UCSD-AML1 (cell line): Measurements from ENCODE around the gene PKD1.
A peak's percentile ranks its signal among the peaks of the same experiment; 100 is the strongest.

Experiments
- DNase-seq: peaks from one replicate; lab custom pipeline; 2025; ENCODE audit not compliant: unreplicated experiment; lab: John Stamatoyannopoulos, UW

The PKD1 gene

DNA sequence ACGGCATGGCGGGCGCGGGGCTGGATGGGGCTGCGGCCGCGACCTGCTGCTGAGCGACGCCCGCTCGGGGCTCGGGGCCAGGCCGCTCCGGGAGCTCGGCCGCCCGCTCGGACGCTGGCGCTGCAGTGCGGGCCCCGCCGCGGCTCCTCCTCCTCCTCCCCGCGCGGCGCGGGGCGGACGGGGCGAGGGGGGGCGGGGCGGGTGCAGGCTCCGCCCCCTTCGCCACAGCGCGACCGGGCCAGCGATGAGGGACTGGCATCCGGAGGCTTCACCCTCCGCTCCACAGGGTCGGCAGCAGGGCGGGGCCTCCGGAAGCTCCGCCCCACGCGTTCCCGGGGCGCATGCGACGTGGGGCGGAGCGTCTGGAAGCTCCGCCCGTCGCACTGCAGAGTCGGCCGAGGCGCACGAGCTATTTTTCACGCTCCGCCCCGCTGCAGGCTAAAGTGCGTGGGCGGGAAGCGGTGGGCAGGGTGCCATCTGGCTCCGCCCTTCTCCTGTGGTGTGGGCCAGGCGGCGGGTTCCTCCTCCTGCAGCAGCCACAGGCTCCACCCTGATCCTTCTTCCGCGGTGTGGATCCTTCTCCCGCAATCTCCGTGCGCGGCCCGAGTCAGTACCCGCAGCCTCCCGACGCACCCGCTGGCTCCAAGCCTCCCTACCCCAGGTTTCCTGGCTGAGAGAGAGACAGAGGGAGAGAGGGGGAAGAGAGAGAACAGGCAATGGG is at the start of gene PKD1:
Gene PKD1 (minus strand): TSS at position 129 of the 721 bp plus-strand sequence. CDS start 209 bp downstream, outside the sequence.
- DNase-seq: peak; percentile 92

DNA sequence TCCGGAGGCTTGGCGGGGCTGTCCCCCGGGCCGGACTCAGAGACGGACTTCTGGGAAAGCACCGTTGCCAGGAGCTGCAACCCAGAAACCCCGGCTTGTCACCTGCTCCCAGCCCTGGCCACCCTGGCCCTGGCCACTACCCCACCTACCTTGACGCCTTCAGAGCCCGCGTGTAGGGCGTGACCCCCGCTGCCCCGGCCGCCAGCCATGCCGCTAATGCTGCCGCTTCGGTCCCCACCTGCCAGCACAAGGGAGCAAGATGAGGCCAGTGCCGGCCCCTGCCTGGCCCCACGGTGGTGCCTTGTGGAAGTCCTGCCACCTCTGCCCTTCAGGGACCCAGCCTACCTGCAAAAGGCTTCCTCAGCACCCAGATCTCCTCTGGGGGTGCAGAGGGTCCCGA is 49.3 kb upstream of the PKD1 start:
- no peak for DNase-seq

- DNase-seq: no peak
Measured at GRCh38 chr16:2184346-2184745, 48.6 kb upstream of the PKD1 start.

DNA sequence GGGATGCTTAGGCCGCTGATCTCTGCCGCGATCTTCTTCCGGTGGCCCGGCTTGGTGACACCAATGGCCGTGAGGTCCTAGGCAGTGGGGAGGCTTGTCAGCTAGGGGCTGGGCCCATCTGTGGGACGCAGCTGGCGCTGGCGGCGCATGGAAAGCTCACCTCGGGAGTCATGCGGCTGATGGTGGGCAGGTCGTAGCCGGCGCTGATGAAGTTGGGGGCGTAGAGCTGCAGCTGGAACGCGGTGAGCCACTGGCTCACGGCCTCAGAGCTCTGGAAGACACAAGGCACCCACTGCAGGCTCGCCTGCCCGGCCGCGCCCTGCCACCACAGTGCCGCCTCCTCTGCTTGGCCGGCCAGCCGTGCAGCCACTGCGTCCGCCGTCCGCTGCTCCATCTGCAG is 48.0 kb upstream of the PKD1 start:
- no peak for DNase-seq

- no peak for DNase-seq
Measured at GRCh38 chr16:2181952-2182351, 46.3 kb upstream of the PKD1 start.

GRCh38 chr16:2180962-2181923 is 45.5 kb upstream of the PKD1 start:
- no peak for DNase-seq

GRCh38 chr16:2180461-2180860 is 44.8 kb upstream of the PKD1 start:
- no peak for DNase-seq

- no peak for DNase-seq
Measured at GRCh38 chr16:2179576-2179975, 43.9 kb upstream of the PKD1 start.

DNA sequence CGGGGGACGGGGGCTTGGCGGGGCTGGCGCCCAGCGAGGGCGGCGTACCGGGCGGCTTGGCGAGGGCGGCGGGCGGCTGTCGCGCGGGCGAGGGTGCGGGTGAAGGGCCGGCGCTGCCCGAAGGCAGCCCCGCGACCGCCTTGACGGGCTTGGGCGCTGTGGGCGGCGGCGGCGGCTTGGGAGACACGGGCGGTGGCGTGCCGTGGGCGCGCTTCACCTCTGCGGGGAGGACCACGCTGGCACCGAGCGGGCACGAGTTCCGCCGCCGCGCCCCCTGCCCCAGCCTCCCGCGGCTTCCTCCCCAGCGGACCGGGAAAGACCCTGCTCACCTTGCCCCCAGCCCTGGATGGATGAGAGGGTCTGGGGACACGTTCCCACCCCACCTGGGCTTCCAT is 43.4 kb upstream of the PKD1 start:
- no peak for DNase-seq

- DNase-seq: no peak
Measured at GRCh38 chr16:2178321-2179106, 42.8 kb upstream of the PKD1 start.

GRCh38 chr16:2177561-2177960 is 41.9 kb upstream of the PKD1 start:
- no peak for DNase-seq

GRCh38 chr16:2177101-2177500 is 41.4 kb upstream of the PKD1 start:
- no peak for DNase-seq

DNA sequence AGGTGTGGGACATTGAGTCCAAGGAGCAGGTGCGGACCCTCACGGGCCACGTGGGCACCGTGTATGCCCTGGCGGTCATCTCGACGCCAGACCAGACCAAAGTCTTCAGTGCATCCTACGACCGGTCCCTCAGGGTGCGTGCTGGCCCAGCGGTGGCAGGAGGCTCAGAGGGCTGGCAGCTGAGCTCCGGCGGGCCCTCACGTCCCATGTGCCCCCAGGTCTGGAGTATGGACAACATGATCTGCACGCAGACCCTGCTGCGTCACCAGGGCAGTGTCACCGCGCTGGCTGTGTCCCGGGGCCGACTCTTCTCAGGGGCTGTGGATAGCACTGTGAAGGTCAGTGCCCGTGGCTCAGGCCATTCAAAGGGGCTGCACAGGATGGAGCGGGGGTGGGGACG is 40.3 kb upstream of the PKD1 start:
- no peak for DNase-seq

DNA sequence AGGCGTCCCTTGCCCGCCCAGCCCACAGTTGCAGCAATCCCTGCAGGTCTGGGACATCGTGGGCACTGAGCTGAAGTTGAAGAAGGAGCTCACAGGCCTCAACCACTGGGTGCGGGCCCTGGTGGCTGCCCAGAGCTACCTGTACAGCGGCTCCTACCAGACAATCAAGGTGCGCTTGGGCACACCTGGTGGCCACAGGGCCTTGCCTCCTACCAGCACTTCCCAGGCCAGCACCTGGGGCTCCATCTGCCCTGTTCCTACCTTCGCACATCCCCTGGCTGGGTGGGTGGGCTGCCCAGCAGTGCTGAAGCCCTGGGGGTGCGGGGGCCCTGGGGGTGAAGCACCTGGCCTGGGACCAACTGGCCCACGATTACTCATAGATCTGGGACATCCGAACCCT is 39.8 kb upstream of the PKD1 start:
- DNase-seq: no peak

- DNase-seq: no peak
Measured at GRCh38 chr16:2174396-2175131, 38.9 kb upstream of the PKD1 start.

GRCh38 chr16:2173916-2174315 is 38.2 kb upstream of the PKD1 start:
- DNase-seq: no peak

DNA sequence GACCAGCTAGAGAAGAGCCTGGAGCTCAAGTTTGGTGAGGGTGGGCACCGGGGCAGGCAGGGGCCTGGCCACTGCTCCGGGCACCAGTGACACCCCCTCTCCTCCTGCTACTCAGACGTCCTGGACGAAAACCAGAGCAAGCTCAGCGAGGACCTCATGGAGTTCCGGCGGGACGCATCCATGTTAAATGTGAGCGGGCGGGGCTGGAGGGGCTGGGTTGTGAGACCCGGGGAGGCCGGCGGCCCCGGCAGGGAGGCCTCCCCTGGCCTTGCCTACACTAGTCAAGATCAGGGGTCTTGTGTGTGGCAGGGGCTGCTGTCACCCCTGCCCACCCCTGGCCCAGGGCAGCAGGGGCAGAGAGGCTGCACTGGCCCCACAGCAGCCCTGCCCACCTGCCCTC is 37.7 kb upstream of the PKD1 start:
- no peak for DNase-seq

DNA sequence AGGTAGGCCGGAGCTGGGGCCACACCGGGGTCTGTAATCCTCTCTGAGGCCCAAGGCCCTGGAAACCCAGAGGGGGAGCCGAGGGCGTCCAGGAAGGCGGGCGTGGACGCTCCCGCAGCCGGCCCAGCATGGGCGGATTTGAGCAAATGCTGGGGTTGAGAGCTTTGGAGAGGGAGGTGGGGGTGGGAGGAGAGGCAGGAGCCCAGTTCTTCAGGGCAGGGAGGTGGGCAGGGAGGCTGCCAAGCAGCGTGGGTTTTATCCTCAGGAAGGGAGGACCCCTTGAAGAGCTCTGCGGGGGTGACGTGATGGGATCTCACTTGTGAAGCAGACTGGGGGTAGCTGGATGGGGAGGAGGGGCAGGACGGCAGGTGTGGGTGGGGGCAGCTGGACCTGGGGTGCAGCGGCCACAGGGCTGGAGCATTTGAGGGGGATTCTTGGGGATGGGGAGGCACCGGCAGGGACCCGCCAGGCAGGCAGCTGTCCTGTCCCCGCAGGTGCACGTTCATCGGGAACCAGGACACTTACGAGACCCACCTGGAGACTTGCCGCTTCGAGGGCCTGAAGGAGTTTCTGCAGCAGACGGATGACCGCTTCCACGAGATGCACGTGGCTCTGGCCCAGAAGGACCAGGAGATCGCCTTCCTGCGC is 37.1 kb upstream of the PKD1 start:
- DNase-seq: no peak

DNA sequence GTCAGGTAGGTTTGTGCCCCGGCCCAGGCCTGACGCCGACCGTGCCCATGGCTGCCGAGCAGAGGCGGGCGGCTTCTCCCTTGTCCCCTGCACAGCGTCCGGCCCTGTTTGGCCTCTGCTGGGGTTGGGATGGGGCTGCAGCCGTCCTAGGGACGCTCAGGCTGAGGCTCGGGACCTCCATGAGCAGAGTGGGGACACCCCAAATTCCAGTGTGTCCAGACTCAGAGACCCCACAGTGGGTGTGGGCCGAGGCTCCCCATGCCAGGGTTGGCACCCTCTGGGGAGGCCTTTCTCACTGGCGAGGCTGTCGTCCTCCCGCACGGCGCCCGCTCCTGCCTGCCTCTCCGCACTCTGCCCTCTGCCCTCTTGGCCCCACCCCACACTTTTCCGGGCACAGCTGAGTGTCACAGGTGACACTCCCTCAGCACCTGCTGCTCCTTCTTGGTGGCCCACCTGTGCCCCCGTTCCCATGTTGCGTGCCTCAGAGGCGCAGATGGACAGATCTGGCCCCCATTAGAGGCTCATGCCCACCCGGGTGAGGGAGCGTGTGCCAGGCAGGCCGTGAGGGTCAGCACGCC is 36.0 kb upstream of the PKD1 start:
- no peak for DNase-seq
